Renal cortex interstitium (tissue), 11 donors: Measurements from ENCODE around the gene FBLN1. TPM values are rescaled to one million over a fixed set of nuclear protein-coding genes. Genes with fewer than 3 reads are reported as not detected.

Experiments
- DNase-seq, 11 donors: peaks; one replicate each; pipeline ENCODE4 v3.0.0-alpha.2; 2013; ENCODE audit warnings: low read depth in 9 of 11, low spot score in 4 of 11; ENCODE audit errors: extremely low read depth in 1 of 11
- polyA plus RNA-seq, 3 donors: library from polyadenylated mRNA; unstranded; fragments of 120-200 nt; gene quantifications; one replicate each; pipeline ENCODE4 v1.2.1, GENCODE V29; 2013; ENCODE audit not compliant: insufficient read length in 3 of 3

Gene FBLN1
- polyA plus RNA-seq, 3 donors, result 92.0 to 152 (median 95.5) TPM

- no peak for DNase-seq
Observed at GRCh38 chr22:45469281-45470073, 33.2 kb upstream of the FBLN1 start.

- no peak for DNase-seq
Observed at GRCh38 chr22:45470871-45471270, 31.8 kb upstream of the FBLN1 start.

GRCh38 chr22:45472426-45472825, 30.3 kb upstream of the FBLN1 start:
- no peak for DNase-seq

- no peak for DNase-seq
Observed at GRCh38 chr22:45473626-45474237, 29.0 kb upstream of the FBLN1 start.

GRCh38 chr22:45475063-45475747, 27.5 kb upstream of the FBLN1 start:
- DNase-seq, result peak in 4 of 11 donors; percentile 27 to 59 (median 49)

GRCh38 chr22:45475851-45476514, 26.7 kb upstream of the FBLN1 start:
- DNase-seq, result no peak

GRCh38 chr22:45476814-45477213, 25.9 kb upstream of the FBLN1 start:
- no peak for DNase-seq

GRCh38 chr22:45477366-45478107, 25.1 kb upstream of the FBLN1 start:
- no peak for DNase-seq

GRCh38 chr22:45478108-45478771, 24.4 kb upstream of the FBLN1 start:
- DNase-seq, result peak in 4 of 11 donors; percentile 61 to 70 (median 66)

- no peak for DNase-seq
Observed at GRCh38 chr22:45480717-45481116, 22.0 kb upstream of the FBLN1 start.

- no peak for DNase-seq
Observed at GRCh38 chr22:45481661-45482060, 21.0 kb upstream of the FBLN1 start.

- DNase-seq, result no peak
Observed at GRCh38 chr22:45482169-45482568, 20.5 kb upstream of the FBLN1 start.

- DNase-seq, result no peak
Observed at GRCh38 chr22:45483319-45483718, 19.4 kb upstream of the FBLN1 start.

- no peak for DNase-seq
Observed at GRCh38 chr22:45483918-45484499, 18.7 kb upstream of the FBLN1 start.

- no peak for DNase-seq
Observed at GRCh38 chr22:45484742-45485141, 17.9 kb upstream of the FBLN1 start.

- DNase-seq, result no peak
Observed at GRCh38 chr22:45485261-45485660, 17.4 kb upstream of the FBLN1 start.

GRCh38 chr22:45488764-45489370, 13.8 kb upstream of the FBLN1 start:
- no peak for DNase-seq

- DNase-seq, result no peak
Observed at GRCh38 chr22:45490836-45491235, 11.8 kb upstream of the FBLN1 start.
